SIG-M5 treated with dmso at 0.1 percent for 504 hours (cell line): Measurements from ENCODE around the gene CALHM2.
A peak's percentile ranks its signal among the peaks of the same experiment; 100 is the strongest.
"Not testable (repeated sequence)": the region's sequence is repeated elsewhere in the genome, so short reads cannot be mapped to it uniquely, and the experiment has no call there.

Experiments
- DNase-seq: peaks from one replicate; lab custom pipeline; 2025; ENCODE audit not compliant: unreplicated experiment; lab: John Stamatoyannopoulos, UW

CALHM2 gene, protein sequence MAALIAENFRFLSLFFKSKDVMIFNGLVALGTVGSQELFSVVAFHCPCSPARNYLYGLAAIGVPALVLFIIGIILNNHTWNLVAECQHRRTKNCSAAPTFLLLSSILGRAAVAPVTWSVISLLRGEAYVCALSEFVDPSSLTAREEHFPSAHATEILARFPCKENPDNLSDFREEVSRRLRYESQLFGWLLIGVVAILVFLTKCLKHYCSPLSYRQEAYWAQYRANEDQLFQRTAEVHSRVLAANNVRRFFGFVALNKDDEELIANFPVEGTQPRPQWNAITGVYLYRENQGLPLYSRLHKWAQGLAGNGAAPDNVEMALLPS

DNA sequence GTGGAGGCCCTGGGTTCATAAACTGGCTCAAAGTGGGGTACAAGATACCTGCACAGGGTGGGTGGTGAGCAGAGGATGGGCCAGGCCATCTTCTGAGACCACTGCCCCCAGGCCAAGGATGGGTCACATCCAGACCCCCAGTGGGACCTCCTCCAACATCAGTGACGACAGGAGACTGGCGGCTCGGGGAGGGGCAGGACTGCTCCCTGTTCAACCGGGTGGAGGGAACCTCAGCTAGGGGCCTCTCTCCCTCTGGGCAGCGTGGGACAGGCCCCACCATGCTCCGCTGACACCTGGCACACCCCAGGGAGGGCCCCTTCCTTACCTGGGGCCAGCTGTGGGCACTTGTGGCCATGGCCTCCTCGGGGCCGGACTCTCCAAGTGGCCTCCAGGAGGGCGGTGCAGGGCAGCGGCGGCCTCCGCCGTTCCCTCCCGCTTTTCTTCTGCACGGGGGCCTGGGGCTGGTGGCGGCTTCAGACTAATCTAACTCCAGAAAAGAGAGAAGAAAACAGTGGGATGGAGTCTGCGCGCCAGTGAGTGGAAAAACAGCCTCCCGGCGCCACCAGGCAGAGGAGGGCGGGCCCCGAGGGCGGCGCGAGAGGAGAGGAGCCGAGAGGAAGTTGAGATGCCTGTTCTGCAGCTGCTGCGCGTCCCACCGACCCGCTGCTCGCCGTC is at the start of gene CALHM2:
Gene CALHM2 (minus strand): TSS at position 540 of the 675 bp plus-strand sequence. CDS start 2,429 bp downstream, outside the sequence.
- DNase-seq: peak; percentile 44

DNA sequence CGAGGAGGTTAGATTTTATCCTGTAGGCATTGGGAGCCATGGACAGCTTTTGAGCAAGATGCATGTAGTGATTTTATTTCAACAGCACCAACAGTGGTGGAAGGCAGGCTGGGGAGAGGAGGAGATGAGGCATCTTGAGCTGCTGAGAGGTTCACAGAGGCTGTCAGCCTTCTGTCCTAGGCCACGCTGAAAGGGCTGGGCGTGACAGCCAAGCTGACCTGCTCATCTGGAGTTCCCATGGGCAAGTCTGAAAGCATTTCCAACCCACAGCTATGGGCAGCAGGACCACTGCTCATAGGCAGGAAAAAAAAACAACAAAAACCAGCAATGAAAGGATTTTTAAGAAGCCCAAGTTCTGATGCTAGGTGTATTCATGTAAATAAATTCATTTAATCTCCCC is 49.0 kb upstream of the CALHM2 start:
- no peak for DNase-seq

DNA sequence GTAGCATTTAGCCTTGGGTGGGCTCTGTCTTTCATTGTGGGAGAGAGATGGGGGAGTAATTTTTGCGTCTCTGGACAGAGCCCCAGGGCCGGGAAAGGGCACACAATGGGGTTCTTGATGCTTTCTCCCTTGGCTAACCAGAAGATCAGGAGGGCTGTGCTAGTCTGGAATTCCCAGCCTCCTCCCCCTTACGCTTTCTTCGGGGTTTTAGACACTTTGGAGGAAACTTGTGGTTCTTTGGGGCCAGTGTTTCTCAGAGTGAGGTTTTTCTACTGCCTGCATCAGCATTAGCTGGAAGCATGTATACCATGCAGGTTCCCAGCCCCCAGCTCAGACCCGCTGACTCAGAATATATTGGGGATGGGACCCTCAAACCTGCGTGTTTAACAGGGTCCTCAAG is 48.3 kb upstream of the CALHM2 start:
- no peak for DNase-seq

DNA sequence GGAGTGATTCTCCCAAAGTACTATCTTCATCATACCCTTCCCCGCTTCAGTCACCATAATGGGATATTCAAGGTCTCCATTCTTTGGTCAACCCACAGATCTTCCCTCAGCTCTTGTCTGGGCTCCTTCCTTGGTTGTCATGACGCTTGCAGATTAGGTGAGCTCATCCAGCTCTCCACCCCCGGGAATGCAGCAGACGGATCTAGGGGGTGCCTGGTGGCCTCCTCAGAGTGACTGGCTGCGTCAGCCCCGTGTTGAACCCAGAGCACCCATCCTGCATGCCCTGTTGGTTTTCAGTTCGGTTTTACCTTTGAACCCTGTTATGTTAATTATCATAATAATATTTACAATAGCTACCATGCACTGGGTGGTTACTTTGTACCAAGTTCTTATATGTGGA is 47.7 kb upstream of the CALHM2 start:
- no peak for DNase-seq

DNA sequence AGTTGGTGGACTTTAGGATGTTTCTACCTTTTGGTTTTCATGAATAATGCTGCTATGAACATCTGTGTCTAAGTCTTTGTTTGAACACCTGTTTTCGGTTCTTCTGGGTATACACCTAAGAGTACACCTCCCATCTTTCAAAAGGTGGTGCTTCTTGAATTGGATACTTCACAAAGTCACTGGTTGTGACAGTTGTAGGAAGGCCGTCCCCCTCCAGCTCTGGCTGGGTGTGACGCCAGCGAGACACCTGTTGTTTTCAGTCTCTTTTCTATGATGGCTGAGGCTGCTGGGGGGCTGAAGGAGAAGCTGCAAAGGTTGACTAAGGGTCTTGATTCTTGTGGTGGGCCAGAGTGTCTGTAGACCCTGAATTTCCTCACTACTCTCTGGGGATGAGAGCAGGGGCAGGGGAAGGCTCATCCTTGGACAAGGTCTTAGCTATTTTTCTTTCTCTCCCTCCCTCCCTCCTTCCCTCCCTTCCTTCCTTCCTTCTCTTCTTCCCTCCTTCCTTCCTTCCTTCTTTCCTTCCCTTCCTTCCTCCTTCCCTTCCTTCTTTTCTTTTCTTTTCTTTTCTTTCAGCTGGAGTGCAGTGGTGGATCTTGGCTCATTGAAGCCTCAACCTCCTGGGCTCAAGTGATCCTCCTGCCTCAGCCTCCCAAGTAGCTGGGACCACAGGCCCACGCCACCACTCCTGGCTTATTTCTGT is 46.9 kb upstream of the CALHM2 start:
- no peak for DNase-seq

DNA sequence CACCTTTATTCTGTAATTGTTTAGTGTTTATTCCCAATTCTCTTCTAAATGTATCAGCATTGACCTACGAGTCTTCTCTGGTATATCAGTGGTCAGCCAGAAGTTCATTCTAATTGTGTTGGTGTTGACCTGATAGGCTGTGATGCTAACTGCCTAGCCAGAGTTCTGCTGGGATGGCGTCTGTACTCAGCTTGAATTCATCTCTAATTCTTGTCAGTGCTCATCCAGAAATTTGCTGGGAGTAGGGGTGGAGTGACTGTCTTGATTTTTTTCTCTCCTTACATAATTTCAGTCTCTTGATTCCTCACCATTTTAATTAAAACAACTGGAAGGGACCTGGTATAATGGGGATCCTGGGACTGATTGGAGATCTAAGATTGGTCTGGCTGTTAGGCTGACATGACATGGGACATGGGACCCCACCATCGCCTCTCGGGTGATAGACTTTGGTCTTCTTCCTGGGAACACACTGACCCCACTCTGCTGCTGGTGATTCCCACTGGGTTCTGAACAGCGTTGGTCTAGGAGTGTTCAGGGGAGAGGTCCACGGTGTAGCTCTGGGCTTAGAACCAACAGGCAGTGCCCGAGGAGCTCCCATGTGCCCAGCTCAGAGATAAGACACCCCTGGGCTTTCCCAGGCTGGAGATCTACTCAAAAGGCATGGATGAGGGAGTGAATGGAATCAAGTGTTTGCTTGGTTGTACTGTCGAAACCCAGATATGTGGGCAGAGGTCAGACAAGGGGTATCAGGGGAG is 45.2 kb upstream of the CALHM2 start:
- no peak for DNase-seq

DNA sequence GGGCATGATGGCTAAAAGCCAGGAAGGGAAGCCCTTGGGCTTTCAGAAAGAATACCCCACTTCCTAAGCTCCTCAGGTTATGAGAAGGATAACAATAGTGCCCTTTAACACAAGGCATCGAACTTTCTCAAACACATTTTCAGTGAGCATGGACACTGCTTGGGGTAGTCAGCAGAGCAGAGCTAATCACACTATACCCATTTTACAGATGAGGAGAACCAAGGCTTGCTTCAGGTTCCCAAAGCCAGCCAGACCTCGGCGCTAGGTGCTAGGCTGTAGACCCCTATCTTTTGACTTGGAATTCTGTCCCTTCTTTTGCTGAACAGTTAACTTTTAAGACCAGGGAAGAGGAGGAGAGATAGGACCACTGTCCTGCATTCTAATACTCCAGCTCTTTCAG is 43.2 kb upstream of the CALHM2 start:
- DNase-seq: no peak

DNA sequence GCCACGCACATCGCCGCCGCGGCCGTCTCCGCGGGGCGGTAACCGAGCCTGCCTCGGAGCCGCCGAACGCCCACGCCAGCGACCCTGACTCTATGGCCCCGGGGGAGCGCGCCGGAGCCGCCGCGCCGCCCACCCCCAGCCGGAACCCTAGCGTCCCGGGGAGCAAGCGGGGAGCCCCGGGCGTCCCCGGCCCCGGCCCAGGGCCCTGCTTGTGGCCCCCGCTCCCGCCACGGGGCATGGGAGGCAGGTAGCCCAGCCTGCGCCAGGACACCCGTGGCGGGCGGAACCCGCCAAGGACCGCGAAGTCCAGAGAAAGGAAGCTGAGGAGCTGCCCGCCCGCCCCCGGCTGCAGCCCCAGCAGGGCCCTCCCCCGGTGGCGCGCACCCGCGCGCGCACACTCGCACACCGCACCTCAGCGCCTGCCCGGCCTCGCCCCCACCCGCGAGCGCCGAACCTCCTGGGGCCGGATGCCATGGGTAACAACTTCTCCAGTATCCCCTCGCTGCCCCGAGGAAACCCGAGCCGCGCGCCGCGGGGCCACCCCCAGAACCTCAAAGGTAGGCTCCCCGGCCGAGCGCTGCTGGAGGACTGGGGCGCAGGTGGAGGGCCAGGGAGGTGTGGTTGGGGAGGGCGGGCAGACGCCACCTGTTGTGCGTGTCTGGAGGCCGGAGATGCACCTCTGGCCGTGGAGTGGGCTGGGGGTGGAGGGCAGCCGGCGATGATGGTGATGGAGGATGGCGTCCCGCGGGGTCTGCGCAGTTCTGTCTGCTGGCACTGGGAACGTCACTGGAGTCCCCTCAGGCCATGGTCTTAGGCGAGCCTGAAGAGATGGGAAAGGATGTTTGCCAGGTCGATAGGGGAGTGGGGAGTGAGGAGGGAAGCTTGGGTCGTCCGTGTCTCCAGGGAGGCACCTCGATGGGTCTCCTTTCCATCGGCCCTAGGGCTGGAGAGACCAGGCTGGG is 42.0 kb upstream of the CALHM2 start:
- no peak for DNase-seq

DNA sequence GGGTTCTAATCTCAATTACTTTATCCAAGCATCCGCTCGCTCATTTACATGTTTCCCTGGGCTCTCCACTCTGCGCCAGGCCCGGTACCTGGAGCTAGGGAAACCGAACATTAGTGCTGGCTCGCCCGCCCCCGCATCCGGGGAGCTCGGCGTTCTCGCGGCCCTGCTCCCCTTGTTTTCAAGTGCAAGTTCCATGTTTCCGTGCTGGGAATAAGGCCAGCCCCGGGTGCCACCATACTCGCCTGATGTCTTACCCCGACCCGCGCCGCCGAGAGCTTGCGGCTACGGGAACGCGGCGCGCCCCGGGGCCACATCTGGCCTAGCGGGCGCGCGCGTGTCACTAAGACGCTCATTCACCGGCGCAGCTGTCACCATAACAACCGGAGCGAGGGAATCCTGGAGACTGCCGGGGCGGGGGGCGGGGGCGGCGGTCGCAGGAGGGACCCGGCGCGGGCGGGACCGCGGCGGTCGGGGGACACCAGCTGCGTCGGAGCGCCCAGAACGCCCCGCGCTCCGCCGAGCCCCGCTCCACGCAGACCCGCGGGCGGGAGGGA is 41.3 kb upstream of the CALHM2 start, which contains the start of gene NEURL1:
Gene NEURL1 (plus strand): TSS at position 344 of the 554 bp plus-strand sequence. CDS start 683 bp downstream, outside the sequence.
- no peak for DNase-seq

DNA sequence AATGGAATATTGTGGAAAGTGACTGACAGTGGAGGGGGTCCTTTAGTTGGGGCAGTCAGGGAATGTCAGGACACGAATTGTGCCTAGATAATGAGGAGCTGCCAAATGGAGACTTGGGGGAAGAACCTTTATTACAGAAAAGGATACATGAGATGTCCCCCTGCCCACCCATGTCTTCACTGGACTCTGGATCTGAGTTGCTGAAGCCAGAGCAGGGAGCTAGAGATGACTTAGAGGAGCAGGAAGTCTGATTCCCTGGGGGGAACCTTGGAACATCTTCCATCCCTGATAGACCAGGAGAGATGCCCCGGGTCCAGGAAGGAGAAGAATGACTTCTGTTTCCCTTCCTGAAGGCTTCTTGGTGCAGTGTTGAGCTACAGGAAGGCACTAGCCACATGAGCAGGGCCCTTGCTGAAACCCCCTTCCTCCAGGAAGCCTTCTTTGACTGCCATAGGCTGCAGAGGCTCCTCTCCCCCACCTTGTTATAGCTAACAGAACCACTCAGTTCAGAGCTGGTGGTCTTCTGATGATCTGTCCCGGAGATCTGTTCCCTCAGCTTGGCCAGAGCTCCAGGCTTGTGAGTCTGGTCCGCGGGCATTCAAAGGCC is 40.6 kb upstream of the CALHM2 start:
- no peak for DNase-seq

DNA sequence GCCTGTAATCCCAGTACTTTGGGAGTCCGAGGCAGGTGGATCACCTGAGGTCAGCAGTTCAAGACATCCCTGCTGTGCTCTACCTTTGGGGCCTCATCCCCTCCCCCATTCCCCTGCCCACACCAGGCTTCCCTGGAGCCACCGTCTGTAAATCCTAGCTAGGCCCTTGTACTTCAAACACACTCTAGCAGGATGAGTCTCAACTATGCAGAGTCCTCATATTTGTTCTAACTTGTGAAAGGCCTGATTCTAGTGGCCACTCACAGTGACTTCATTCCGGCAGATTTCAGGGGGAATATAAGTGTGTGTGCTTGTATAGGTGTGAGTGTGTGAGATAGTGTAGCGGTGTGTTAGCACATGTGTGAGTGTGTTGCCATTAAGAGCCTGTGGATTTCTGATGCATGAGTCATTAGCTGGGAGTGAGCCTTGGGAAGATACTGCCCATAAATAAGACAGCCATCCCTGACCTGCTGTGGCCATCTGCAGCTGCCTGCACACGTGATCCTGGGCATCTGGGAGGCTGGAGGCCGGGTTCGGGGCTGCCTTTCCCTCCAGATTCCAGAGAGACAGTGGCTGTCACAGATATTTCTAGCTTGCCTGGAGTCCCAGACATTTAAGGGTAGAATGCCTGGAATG is 39.7 kb upstream of the CALHM2 start:
- DNase-seq: no peak

DNA sequence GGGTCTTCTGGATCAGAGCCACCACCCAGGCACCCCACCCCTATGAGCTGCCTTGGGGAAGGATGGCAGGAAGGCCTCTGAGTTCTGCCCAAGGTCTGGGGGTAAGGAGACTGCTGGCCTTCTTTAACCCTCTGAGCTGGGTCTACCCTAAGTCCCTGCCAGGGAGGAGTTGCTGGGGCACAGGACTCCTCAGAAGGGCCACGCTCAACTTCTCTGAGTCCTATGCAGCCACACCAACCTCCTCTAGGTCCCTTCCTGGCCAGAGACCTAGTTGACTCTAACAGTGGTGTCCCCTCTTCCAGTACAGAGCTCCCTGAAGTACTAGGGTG is 38.8 kb upstream of the CALHM2 start:
- DNase-seq: no peak

DNA sequence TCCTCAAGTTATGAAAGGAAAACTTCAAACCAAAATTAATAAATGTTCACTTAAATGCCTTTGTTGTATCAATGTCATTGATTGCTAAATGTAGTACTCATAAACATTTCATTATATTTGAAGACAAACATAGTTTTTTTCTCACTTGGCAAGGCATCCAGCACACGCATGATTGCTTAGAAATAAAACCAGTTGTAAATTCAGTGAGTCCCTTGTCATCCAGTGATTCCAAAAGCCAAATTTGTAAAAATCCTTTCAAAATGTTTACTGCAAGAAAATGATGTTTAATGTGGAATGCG is 35.2 kb upstream of the CALHM2 start:
- no peak for DNase-seq

DNA sequence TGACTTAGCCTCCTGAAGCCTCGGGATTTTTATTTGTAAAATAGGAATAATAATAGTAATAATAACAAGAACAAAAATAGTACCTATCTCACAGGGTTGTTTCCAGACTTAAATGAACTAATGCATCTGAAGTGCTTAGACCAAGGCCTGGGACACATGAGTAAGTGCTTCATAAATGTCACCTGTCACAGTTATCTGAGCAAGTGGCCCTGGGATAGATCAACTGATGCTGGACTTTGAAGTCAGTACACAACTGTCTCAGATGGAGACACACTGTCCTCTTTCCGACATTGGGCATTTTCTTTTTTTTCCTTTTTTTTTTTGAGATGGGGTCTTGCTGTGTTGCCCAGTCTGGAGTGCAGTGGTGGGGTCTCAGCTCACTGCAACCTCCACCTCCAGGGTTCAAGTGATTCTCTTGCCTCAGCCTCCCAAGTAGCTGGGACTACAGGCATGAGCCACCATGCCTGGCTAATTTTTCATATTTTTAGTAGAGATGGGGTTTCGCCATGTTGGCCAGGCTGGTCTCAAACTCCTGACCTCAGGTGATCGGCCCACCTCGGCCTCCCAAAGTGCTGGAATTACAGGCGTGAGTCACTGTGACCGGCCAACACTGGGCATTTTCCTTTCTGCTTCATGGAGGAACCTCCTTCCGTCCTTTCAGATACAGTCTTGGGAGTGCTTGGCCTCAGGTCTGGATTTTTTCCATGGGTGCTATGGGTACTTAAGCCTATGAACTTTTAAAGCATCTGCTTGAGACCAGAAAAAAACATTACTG is 34.7 kb upstream of the CALHM2 start:
- not testable (repeated sequence) for DNase-seq

DNA sequence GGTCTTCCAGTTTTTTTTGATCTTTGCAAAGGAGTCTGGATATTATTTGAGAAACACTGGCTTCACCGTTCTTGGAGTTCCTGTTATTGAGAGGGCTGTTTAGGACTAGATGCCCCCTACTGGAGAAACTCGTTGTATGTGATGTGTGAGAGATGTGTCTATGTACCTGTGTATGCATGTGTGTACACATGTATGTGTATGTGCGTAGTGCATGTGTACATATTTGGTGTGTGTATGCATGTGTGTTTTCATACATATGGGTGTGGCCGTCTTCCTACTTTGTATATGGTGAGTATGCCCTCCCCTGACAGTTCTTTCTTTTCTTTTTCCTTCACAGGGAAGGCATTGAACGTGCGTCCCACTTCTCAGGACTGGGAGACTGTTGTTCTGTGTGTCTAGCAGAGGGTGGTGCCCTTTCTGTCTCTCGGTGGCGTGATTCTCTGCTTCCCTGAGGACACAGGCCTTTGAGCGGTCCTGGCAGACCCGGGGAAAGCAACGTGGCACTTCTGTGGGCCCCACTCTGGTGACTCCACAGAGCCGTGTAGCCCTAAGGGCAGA is 29.9 kb upstream of the CALHM2 start:
- DNase-seq: peak; percentile 85

DNA sequence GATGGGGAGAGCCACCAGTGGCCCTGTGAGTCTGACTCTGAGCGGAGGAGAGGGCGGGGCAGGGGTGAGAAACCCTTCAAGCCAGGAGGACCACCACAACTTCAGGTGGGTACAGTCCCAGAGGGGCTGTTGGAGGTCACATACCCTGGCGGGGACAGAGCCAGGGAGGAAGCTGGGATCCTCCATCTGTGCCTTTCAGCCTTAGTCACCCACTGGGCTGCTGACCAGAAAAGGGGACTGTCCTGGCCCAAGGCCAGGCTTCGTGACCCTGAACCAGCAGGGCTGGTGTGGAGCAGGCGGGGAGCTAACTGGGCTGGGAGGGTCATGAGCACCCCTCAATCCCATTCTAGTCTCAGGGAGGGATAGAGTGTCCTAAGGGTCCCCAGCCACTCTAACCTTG is 28.4 kb upstream of the CALHM2 start:
- DNase-seq: no peak

DNA sequence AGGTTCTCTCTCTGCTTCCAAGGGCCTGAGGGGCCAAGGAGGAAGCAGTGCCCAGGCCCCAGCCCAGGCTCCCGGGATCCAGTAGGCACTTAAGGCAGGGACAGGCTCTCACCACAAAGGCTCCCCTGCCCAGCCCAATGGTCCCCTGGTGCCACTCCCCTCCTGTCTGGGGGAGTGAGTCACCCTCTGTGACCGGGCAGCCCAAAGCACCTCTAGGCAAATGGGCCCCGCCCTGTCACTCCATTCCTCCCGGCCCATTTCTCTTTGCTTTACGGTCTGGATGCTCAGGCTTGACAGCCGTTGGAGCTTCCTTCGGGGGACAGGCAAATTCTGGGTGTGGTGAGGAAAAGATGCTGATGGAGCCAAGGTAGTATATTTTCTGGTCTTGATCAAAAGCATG is 27.0 kb upstream of the CALHM2 start, which contains the start of gene CALHM3:
Gene CALHM3 (minus strand): TSS at position 106 of the 400 bp plus-strand sequence. CDS start 208 bp downstream, outside the sequence.
- peak; percentile 15 for DNase-seq

DNA sequence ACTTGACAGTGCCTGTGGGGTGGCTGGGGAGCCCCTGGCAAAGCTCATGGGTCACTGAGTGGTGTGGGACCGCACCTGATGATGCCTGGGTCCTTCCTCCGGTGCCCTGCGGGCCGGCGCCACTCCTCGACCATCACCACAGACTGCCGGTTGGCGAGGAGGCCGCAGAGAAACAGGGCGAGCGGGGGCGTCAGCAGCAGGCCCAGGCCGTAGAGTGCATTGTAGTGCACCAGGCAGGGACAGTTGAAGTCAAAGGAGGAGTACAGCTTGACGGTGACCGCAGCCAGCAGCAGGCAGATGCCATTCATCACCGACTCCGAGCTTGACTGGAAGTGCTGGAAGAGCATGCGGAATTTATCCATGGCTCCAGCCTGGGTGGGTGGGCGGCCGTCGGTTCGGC is 26.5 kb upstream of the CALHM2 start:
- no peak for DNase-seq
